Stomach (tissue), 9 donors: ENCODE results near the gene SYTL1. TPM values are rescaled to one million over a fixed set of nuclear protein-coding genes. Genes with fewer than 3 reads are reported as not detected.

Experiments
- DNase-seq, 2 donors: peaks; one replicate each; pipeline versions ENCODE4 v3.0.0 to v3.0.0-alpha.2; 2013 to 2019
- H3K27ac ChIP-seq, 5 donors: fragments of 200-600 bp in 4 of 5; sonication (generic) in 4 of 5; one replicate each; pipeline ENCODE4 v1.5.1; 2013 to 2019; ENCODE audit warnings: mild to moderate bottlenecking in 1 of 5, moderate library complexity in 1 of 5
- H3K27me3 ChIP-seq, 3 donors: fragments of 200-600 bp; sonication (generic); one replicate each; pipeline ENCODE4 v1.5.1; 2017 to 2019; ENCODE audit warnings: mixed run types in 1 of 3
- H3K36me3 ChIP-seq, 4 donors: fragments of 200-600 bp; sonication (generic); 1 replicate in 3 of 4; 2 replicates in 1 of 4; pipeline ENCODE4 v1.5.1; 2016 to 2019
- H3K4me1 ChIP-seq, 4 donors: fragments of 200-600 bp; sonication (generic); one replicate each; pipeline ENCODE4 v1.5.1; 2016 to 2019
- H3K4me3 ChIP-seq, 4 donors: fragments of 200-600 bp; sonication (generic) in 3 of 4; one replicate each; pipeline ENCODE4 v1.5.1; 2016 to 2019; ENCODE audit warnings: mild to moderate bottlenecking in 1 of 4
- H3K9me3 ChIP-seq, 4 donors: fragments of 200-600 bp; sonication (generic); one replicate each; pipeline ENCODE4 v1.5.1; 2016 to 2019
- EP300 ChIP-seq: sonication (generic); formaldehyde crosslinking; IDR thresholded peaks from one replicate; pipeline ENCODE4 v1.6.1; 2017; ENCODE audit warnings: antibody characterized with exemption
- POLR2A ChIP-seq, 4 donors: fragments of 450-650 bp; IDR thresholded peaks; one replicate each; pipeline ENCODE4 v1.6.1; 2016; ENCODE audit warnings: antibody characterized with exemption in 4 of 4, control low read depth in 2 of 4, mild to moderate bottlenecking in 1 of 4, moderate library complexity in 1 of 4
- POLR2AphosphoS5 ChIP-seq, 3 donors: sonication (generic); formaldehyde crosslinking; IDR thresholded peaks; one replicate each; pipeline ENCODE4 v1.6.1; 2016; ENCODE audit warnings: antibody characterized with exemption in 3 of 3
- WGBS, 5 donors: extraction: QIAGEN DNeasy Blood & Tissue Kit in 3 of 5; methylation state at CpG; one replicate each; pipeline versions ENCODE4 v1.1.5 to v1.1.7; 2013 to 2018; 5-methylcytosine and 5-hydroxymethylcytosine counted together
- intact Hi-C: fragments of 100-400 bp; cut with DNase I; formaldehyde crosslinking; loops from one replicate; pipeline ENCODE4 v1.15.1; 2023; ENCODE audit warnings: low total_unique reads
- polyA plus RNA-seq, 3 donors: library from polyadenylated mRNA; stranded (reverse); fragments of 200-250 nt; gene quantifications; one replicate each; pipeline ENCODE4 v1.2.3, GENCODE V29; 2013
- total RNA-seq, 5 donors: library from RNA; depleted of rRNA; stranded (reverse); fragments of >200 nt; gene quantifications; one replicate each; pipeline versions ENCODE4 v1.1.0 to v1.2.3, GENCODE V29; 2014 to 2016
- TF ChIP-seq, protein P1 (sequence below), 7 experiments: fragments of 450-650 bp in 4 of 7; fragments of 200-600 bp in 3 of 7; sonication (generic) in 3 of 7; IDR thresholded peaks; one replicate each; pipeline ENCODE4 v1.5.1; 2016 to 2019; ENCODE audit warnings: antibody characterized with exemption in 7 of 7, control low read depth in 2 of 7, mild to moderate bottlenecking in 1 of 7
- donor health status: healthy with polysubstance abuse.
- donor health status: Bipolar disorder and iron deficiency.
- donor health status: healthy.

Gene SYTL1
- total and polyA plus RNA-seq, 8 donors = 15.6 to 222 (median 58.2) TPM

DNA sequence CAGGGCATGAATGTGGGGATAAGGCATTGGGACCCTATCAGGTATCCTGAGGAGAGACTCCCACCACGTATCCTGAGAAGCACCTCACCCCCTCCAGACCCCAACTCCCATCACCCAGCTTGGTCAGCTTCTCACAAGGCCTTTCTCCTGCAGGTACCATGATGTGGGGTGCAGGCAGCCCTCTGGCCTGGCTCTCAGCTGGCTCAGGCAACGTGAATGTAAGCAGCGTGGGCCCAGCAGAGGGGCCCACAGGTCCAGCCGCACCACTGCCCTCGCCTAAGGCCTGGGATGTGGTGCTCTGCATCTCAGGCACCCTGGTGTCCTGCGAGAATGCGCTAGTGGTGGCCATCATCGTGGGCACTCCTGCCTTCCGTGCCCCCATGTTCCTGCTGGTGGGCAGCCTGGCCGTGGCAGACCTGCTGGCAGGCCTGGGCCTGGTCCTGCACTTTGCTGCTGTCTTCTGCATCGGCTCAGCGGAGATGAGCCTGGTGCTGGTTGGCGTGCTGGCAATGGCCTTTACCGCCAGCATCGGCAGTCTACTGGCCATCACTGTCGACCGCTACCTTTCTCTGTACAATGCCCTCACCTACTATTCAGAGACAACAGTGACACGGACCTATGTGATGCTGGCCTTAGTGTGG, 51.9 kb downstream of the SYTL1 start:
- no peak for DNase-seq
- H3K4me1 ChIP-seq = peaks cover 22 to 39% (median 25%) of the 10 kb centered on the region in 4 donors
- peak overlapping the region in 1 of 5 donors; percentile 83 for H3K27ac ChIP-seq
- no peaks in the 10 kb centered on the region for H3K9me3 ChIP-seq
- WGBS, 5 donors = 92 to 96% (median 94%) methylated on average over 7 to 18 of the region's 18 CpGs
- H3K4me3 ChIP-seq = no peak overlapping the region
- TF ChIP-seq POLR2AphosphoS5 (IDR thresholded peaks at IDR 0.05) (no peak), POLR2A (IDR thresholded peaks at IDR 0.05) (no peak), EP300 (no peak)
- TF ChIP-seq, protein P1, sequence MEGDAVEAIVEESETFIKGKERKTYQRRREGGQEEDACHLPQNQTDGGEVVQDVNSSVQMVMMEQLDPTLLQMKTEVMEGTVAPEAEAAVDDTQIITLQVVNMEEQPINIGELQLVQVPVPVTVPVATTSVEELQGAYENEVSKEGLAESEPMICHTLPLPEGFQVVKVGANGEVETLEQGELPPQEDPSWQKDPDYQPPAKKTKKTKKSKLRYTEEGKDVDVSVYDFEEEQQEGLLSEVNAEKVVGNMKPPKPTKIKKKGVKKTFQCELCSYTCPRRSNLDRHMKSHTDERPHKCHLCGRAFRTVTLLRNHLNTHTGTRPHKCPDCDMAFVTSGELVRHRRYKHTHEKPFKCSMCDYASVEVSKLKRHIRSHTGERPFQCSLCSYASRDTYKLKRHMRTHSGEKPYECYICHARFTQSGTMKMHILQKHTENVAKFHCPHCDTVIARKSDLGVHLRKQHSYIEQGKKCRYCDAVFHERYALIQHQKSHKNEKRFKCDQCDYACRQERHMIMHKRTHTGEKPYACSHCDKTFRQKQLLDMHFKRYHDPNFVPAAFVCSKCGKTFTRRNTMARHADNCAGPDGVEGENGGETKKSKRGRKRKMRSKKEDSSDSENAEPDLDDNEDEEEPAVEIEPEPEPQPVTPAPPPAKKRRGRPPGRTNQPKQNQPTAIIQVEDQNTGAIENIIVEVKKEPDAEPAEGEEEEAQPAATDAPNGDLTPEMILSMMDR (IDR thresholded peaks at IDR 0.05) = no peak
- intact Hi-C loops = loop anchor here (5.0 kb wide), 2 partner anchors 36 to 91 kb away; no protein-coding TSS in a partner anchor
- H3K27me3 ChIP-seq = peaks cover 0 to 6% (median 0%) of the 10 kb centered on the region in 3 donors
- H3K36me3 ChIP-seq = no peaks in the 10 kb centered on the region

DNA sequence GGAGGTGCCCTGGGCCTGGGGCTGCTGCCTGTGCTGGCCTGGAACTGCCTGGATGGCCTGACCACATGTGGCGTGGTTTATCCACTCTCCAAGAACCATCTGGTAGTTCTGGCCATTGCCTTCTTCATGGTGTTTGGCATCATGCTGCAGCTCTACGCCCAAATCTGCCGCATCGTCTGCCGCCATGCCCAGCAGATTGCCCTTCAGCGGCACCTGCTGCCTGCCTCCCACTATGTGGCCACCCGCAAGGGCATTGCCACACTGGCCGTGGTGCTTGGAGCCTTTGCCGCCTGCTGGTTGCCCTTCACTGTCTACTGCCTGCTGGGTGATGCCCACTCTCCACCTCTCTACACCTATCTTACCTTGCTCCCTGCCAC, 52.4 kb downstream of the SYTL1 start:
- intact Hi-C loops = loop anchor here (5.0 kb wide), 2 partner anchors 37 to 92 kb away; no protein-coding TSS in a partner anchor
- Histone ChIP-seq H3K4me3 (no peak overlapping the region), H3K27me3 (peaks cover 0 to 6% (median 0%) of the 10 kb centered on the region in 3 donors), H3K9me3 (no peaks in the 10 kb centered on the region), H3K27ac (no peak overlapping the region), H3K36me3 (no peaks in the 10 kb centered on the region), H3K4me1 (peaks cover 22 to 44% (median 28%) of the 10 kb centered on the region in 4 donors)
- WGBS, 5 donors = 89 to 98% (median 96%) methylated on average over 9 of the region's 9 CpGs
- no peak for DNase-seq
- TF ChIP-seq, protein P1 (IDR thresholded peaks at IDR 0.05) = no peak
- TF ChIP-seq POLR2AphosphoS5 (IDR thresholded peaks at IDR 0.05) = no peak
- no peak for TF ChIP-seq EP300
- no peak for TF ChIP-seq POLR2A (IDR thresholded peaks at IDR 0.05)

DNA sequence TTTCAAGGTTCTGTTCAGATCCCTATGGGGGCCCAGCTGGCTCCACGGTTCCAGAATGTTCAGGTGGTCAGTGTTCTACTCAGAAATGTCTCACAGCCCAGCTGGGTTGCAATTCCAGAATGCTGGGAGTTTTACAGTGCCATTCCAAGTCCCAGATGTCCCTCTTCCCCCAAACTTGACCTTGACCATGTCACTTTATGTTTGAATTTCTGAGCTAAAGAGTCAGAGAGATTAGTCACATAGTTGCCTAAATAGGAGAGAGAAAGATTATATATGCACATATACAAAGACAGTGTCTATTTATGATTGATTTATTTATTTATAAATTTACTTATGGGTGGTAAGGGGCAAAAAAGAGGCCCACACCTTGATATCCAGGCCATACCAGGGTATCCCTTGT, 53.1 kb downstream of the SYTL1 start:
- Histone ChIP-seq H3K4me1 (peaks cover 22 to 46% (median 31%) of the 10 kb centered on the region in 4 donors), H3K4me3 (no peak overlapping the region), H3K27me3 (peaks cover 0 to 6% (median 0%) of the 10 kb centered on the region in 3 donors), H3K9me3 (no peaks in the 10 kb centered on the region), H3K36me3 (no peaks in the 10 kb centered on the region), H3K27ac (peak overlapping the region in 1 of 5 donors; percentile 13)
- WGBS, 5 donors = 64 to 88% (median 79%) methylated on average over 1 of the region's 1 CpG
- intact Hi-C loops = loop anchor here (5.0 kb wide), 3 partner anchors 38 to 212 kb away; no protein-coding TSS in a partner anchor
- DNase-seq = no peak
- TF ChIP-seq POLR2AphosphoS5 (IDR thresholded peaks at IDR 0.05) (no peak), POLR2A (IDR thresholded peaks at IDR 0.05) (no peak), EP300 (no peak)
- TF ChIP-seq, protein P1 (IDR thresholded peaks at IDR 0.05) = no peak

DNA sequence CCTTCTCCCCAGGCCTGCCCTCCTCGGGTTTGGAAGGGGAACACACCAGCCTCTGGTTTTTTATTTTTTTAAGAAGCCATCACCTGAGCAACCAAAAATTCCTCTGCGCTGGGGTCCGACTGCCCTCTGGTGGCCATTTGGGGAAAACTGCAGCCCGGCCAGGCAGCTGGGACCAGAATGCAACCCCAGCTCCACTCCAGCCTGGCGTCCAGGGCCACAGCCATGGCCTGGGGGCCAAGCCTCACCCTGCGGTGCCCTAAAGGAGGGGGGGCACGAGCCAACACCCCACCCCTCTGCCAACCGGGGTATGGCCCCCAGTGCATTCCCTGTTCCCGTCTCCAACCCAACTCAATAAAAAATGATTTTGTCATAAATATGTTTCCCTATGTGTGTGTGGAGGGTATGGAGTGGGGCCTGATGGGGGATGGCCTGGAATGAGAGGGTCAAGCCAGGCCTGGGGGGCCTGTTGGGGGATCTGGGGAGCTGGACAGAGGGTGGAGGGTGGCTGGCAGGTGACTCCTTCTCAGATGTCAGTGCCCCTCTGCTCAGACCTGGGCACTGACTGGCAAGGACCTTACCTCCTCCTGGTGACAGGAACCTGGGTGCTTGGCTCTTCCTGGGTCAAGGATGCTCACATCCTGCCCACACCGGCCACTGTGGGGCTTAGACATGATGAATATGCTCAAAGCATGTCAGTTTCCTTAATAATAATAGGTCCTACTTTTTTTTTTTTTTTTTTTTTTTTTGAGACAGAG, 53.8 kb downstream of the SYTL1 start:
- Histone ChIP-seq H3K4me1 (peaks cover 22 to 52% (median 37%) of the 10 kb centered on the region in 4 donors), H3K9me3 (no peaks in the 10 kb centered on the region), H3K4me3 (no peak overlapping the region), H3K27me3 (peaks cover 0 to 6% (median 0%) of the 10 kb centered on the region in 3 donors), H3K27ac (peak overlapping the region in 1 of 5 donors; percentile 13), H3K36me3 (no peaks in the 10 kb centered on the region)
- intact Hi-C loops = loop anchor here (5.0 kb wide), 1 partner anchor 212 kb away; no protein-coding TSS in a partner anchor
- TF ChIP-seq, protein P1 (IDR thresholded peaks at IDR 0.05) = peak in 5 of 7 experiments; percentile 90 to 98 (median 92)
- TF ChIP-seq POLR2AphosphoS5 (IDR thresholded peaks at IDR 0.05) = no peak
- peak; percentile 80 to 90 for DNase-seq
- WGBS, 5 donors = 5 to 8% (median 6%) methylated on average over 8 to 10 of the region's 10 CpGs
